ENCODE measurements around the gene SIGLEC1. TPM values are rescaled to one million over a fixed set of nuclear protein-coding genes. Genes with fewer than 3 reads are reported as not detected.

The SIGLEC1 gene
- total RNA-seq, 1 experiment from 2014 or later = 0.17 TPM

- H3K27ac ChIP-seq (ENCODE audit: low read depth, low read length) = no peak overlapping the region
- H3K79me2 ChIP-seq (ENCODE audit: insufficient read depth, low read length) = no peaks in the 10 kb centered on the region
- no peak overlapping the region for H3K9ac ChIP-seq (ENCODE audit: low read length)
- CTCF ChIA-PET = no interaction called here
- no peaks in the 10 kb centered on the region for H3K27me3 ChIP-seq (ENCODE audit: insufficient read depth, low read length)
- intact Hi-C loops (cut with micrococcal nuclease) = no loop called here
- no peak overlapping the region for H2AFZ ChIP-seq (ENCODE audit: low read depth, low read length, poor library complexity, severe bottlenecking)
- no peak overlapping the region for H3K4me2 ChIP-seq (ENCODE audit: low read length)
- no peaks in the 10 kb centered on the region for H3K36me3 ChIP-seq (ENCODE audit: control insufficient read depth in 1 of 2, insufficient read depth in 2 of 2, low read length in 2 of 2)
- TF ChIP-seq CEBPB (IDR thresholded peaks at IDR 0.05; ENCODE audit: low read depth) (no peak), ZFX (IDR thresholded peaks at IDR 0.05) (no peak), SIN3A (IDR thresholded peaks at IDR 0.05; ENCODE audit: low read depth) (no peak), RAD21 (IDR thresholded peaks at IDR 0.05; ENCODE audit: low read depth) (no peak), TCF7L2 (IDR thresholded peaks at IDR 0.05; ENCODE audit: borderline replicate concordance, extremely low read depth, insufficient read depth, insufficient read length) (no peak), EGR1 (IDR thresholded peaks at IDR 0.05; ENCODE audit: low read depth) (no peak), ATF3 (IDR thresholded peaks at IDR 0.05) (no peak), YY1 (IDR thresholded peaks at IDR 0.05; ENCODE audit: extremely low read depth, insufficient replicate concordance, low read depth, low read length) (no peak), SRF (IDR thresholded peaks at IDR 0.05; ENCODE audit: low read depth) (no peak), ELF1 (IDR thresholded peaks at IDR 0.05; ENCODE audit: borderline replicate concordance, low read depth) (no peak), MAX (IDR thresholded peaks at IDR 0.05) (no peak)
- no peaks in the 10 kb centered on the region for H4K20me1 ChIP-seq (ENCODE audit: insufficient read depth)
- POLR2A ChIA-PET = no interaction called here
- peaks cover 0 to 4% of the 10 kb centered on the region in 2 experiments; a peak in 1 of 4 replicates for H3K4me1 ChIP-seq (ENCODE audit: control insufficient read depth in 1 of 2, insufficient read depth in 2 of 2, low read length in 2 of 2)
- no peak overlapping the region for H3K4me3 ChIP-seq (replicated peaks in 1 of 2; ENCODE audit: low read depth in 1 of 2, low read length in 2 of 2)
- ATAC-seq (no peak), DNase-seq (ENCODE audit: low read depth, low spot score) (no peak)
- no peaks in the 10 kb centered on the region for H3K9me2 ChIP-seq (ENCODE audit: insufficient read depth)
- BruUV-seq (replicated peaks) = no TSS peak
- RAD21 ChIA-PET (ENCODE audit: low non-redundant PET in 1 of 2, low total read pairs in 2 of 2, uncharacterized antibody in 2 of 2, unreplicated experiment in 2 of 2) = no interaction called here
- H3K9me3 ChIP-seq (ENCODE audit: control insufficient read depth in 1 of 2, insufficient read depth in 1 of 2, low read depth in 1 of 2, low read length in 2 of 2) = no peaks in the 10 kb centered on the region; a peak in 1 of 4 replicates
Measured at GRCh38 chr20:3691897-3692296, 20.5 kb downstream of the SIGLEC1 start.

- no peak for ATAC-seq
- Histone ChIP-seq H3K9ac (ENCODE audit: low read length) (no peak overlapping the region), H2AFZ (ENCODE audit: low read depth, low read length, poor library complexity, severe bottlenecking) (no peak overlapping the region), H3K27me3 (ENCODE audit: insufficient read depth, low read length) (no peaks in the 10 kb centered on the region), H3K79me2 (ENCODE audit: insufficient read depth, low read length) (no peaks in the 10 kb centered on the region), H3K36me3 (ENCODE audit: control insufficient read depth in 1 of 2, insufficient read depth in 2 of 2, low read length in 2 of 2) (no peaks in the 10 kb centered on the region), H3K4me2 (ENCODE audit: low read length) (no peak overlapping the region), H4K20me1 (ENCODE audit: insufficient read depth) (no peaks in the 10 kb centered on the region), H3K9me2 (ENCODE audit: insufficient read depth) (no peaks in the 10 kb centered on the region), H3K9me3 (ENCODE audit: control insufficient read depth in 1 of 2, insufficient read depth in 1 of 2, low read depth in 1 of 2, low read length in 2 of 2) (no peaks in the 10 kb centered on the region; a peak in 1 of 4 replicates), H3K4me3 (replicated peaks in 1 of 2; ENCODE audit: low read depth in 1 of 2, low read length in 2 of 2) (no peak overlapping the region), H3K27ac (ENCODE audit: low read depth, low read length) (no peak overlapping the region), H3K4me1 (ENCODE audit: control insufficient read depth in 1 of 2, insufficient read depth in 2 of 2, low read length in 2 of 2) (peaks cover 0 to 4% of the 10 kb centered on the region in 2 experiments; a peak in 1 of 4 replicates)
- CTCF ChIA-PET = no interaction called here
- no TSS peak for BruUV-seq (replicated peaks)
- intact Hi-C loops (cut with micrococcal nuclease) = no loop called here
- RAD21 ChIA-PET (ENCODE audit: low non-redundant PET in 1 of 2, low total read pairs in 2 of 2, uncharacterized antibody in 2 of 2, unreplicated experiment in 2 of 2) = no interaction called here
- TF ChIP-seq RAD21 (IDR thresholded peaks at IDR 0.05; ENCODE audit: low read depth) = no peak
- no peak for TF ChIP-seq SP1 (IDR thresholded peaks at IDR 0.05; ENCODE audit: low read depth)
- DNase-seq (ENCODE audit: low read depth, low spot score) = no peak
- POLR2A ChIA-PET = interaction anchor here (0.5 kb wide), 1 partner anchor 197 kb away, joined by 3 read pairs; no protein-coding TSS in a partner anchor
Measured at GRCh38 chr20:3691306-3691705, 21.1 kb downstream of the SIGLEC1 start.
